Thyroid gland (tissue), 4 donors: ENCODE measurements around the gene CACNA1A. TPM values are rescaled to one million over a fixed set of nuclear protein-coding genes. Genes with fewer than 3 reads are reported as not detected.
"Not testable (repeated sequence)": the region's sequence is repeated elsewhere in the genome, so short reads cannot be mapped to it uniquely, and the experiment has no call there.

Source experiments
- DNase-seq, 2 donors: peaks; one replicate each; pipeline ENCODE4 v3.0.0-alpha.2; 2019
- H3K27ac ChIP-seq, 3 donors: fragments of 200-600 bp; sonication (generic); 1 replicate in 2 of 3; 2 replicates in 1 of 3; pipeline ENCODE4 v1.5.1; 2016 to 2019; ENCODE audit warnings: mild to moderate bottlenecking in 1 of 3, moderate library complexity in 1 of 3
- H3K27me3 ChIP-seq: fragments of 200-600 bp; sonication (generic); one replicate; pipeline ENCODE4 v1.5.1; 2019
- H3K36me3 ChIP-seq, 2 donors: fragments of 200-600 bp; sonication (generic); one replicate each; pipeline ENCODE4 v1.5.1; 2016 to 2019
- H3K4me1 ChIP-seq, 2 donors: fragments of 200-600 bp; sonication (generic); one replicate each; pipeline ENCODE4 v1.5.1; 2017 to 2019
- H3K4me3 ChIP-seq, 3 donors: fragments of 200-600 bp; sonication (generic); replicated peaks in 1 of 3; 1 replicate in 2 of 3; 2 replicates in 1 of 3; pipeline ENCODE4 v1.5.1; 2016; ENCODE audit warnings: mild to moderate bottlenecking in 1 of 3
- H3K9me3 ChIP-seq: fragments of 200-600 bp; sonication (generic); one replicate; pipeline ENCODE4 v1.5.1; 2017
- POLR2A ChIP-seq, 2 donors: fragments of 450-650 bp; IDR thresholded peaks; one replicate each; pipeline ENCODE4 v1.6.1; 2017; ENCODE audit warnings: antibody characterized with exemption in 2 of 2, mild to moderate bottlenecking in 2 of 2, moderate library complexity in 1 of 2
- WGBS, 2 donors: methylation state at CpG; one replicate each; pipeline ENCODE4 v1.1.5; 2017; 5-methylcytosine and 5-hydroxymethylcytosine counted together
- intact Hi-C: fragments of 100-400 bp; cut with DNase I; formaldehyde crosslinking; loops from one replicate; pipeline ENCODE4 v1.15.1; 2023
- total RNA-seq, 4 donors: library from RNA; depleted of rRNA; stranded (reverse); fragments of >200 nt; gene quantifications; one replicate each; pipeline ENCODE4 v1.2.3, GENCODE V29; 2016
- TF ChIP-seq, protein P1 (sequence below), 6 experiments: fragments of 200-600 bp in 3 of 6; fragments of 450-650 bp in 3 of 6; sonication (generic) in 3 of 6; IDR thresholded peaks; one replicate each; pipeline ENCODE4 v1.5.1; 2016 to 2019; ENCODE audit warnings: antibody characterized with exemption in 6 of 6, mild to moderate bottlenecking in 2 of 6, inconsistent platforms in 1 of 6, moderate library complexity in 1 of 6

CACNA1A gene
- total RNA-seq, 4 donors from 2014 or later: 0.27 to 2.5 (median 0.80) TPM

DNA sequence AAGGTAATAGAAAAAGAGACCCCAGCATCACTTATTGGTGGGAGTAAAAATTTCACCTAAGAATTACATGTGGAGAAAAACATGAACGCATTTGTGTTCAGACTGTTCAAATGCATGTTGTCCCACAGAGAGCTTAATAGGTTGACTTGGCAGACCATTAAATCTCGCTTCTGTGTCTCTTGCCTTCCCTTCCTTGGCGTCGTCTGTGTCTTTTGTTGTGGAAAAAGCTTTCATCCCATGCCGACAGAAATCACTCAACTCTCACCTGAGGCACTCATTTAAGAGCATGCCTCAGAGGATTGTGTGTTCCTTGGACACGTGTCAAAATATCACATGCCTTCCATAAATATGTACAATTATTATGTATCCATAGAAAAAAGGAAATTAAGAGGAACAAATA is 24.4 kb upstream of the CACNA1A start:
- H3K36me3 ChIP-seq: no peaks in the 10 kb centered on the region
- no peak for TF ChIP-seq POLR2A (IDR thresholded peaks at IDR 0.05)
- TF ChIP-seq, protein P1, sequence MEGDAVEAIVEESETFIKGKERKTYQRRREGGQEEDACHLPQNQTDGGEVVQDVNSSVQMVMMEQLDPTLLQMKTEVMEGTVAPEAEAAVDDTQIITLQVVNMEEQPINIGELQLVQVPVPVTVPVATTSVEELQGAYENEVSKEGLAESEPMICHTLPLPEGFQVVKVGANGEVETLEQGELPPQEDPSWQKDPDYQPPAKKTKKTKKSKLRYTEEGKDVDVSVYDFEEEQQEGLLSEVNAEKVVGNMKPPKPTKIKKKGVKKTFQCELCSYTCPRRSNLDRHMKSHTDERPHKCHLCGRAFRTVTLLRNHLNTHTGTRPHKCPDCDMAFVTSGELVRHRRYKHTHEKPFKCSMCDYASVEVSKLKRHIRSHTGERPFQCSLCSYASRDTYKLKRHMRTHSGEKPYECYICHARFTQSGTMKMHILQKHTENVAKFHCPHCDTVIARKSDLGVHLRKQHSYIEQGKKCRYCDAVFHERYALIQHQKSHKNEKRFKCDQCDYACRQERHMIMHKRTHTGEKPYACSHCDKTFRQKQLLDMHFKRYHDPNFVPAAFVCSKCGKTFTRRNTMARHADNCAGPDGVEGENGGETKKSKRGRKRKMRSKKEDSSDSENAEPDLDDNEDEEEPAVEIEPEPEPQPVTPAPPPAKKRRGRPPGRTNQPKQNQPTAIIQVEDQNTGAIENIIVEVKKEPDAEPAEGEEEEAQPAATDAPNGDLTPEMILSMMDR (IDR thresholded peaks at IDR 0.05): no peak
- intact Hi-C loops: no loop called here
- no peaks in the 10 kb centered on the region for H3K27me3 ChIP-seq
- H3K27ac ChIP-seq: no peak overlapping the region
- no peak for DNase-seq
- 18 to 21% methylated on average over 6 of the region's 6 CpGs for WGBS, 2 donors
- no peaks in the 10 kb centered on the region for H3K4me1 ChIP-seq
- H3K9me3 ChIP-seq: no peaks in the 10 kb centered on the region
- H3K4me3 ChIP-seq: no peak overlapping the region

DNA sequence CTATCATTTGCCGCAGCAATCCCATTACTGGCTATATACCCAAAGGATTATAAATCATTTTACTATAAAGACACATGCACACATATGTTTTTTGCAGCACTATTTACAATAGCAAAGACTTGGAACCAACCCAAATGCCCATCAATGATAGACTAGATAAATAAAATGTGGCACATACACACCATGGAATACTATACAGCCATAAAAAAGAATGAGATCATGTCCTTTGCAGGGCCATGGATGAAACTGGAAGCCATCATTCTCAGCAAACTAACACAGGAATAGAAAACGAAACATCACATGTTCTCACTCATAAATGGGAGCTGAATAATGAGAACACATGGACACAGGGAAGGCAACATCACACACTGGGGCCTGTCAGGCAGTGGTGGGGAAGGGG is 23.4 kb upstream of the CACNA1A start:
- H3K4me3 ChIP-seq, H3K27ac ChIP-seq, H3K4me1 ChIP-seq, H3K9me3 ChIP-seq, H3K27me3 ChIP-seq, H3K36me3 ChIP-seq, DNase-seq, intact Hi-C loops: not testable (repeated sequence)
- 88% methylated on average over 2 of the region's 2 CpGs for WGBS, 2 donors

DNA sequence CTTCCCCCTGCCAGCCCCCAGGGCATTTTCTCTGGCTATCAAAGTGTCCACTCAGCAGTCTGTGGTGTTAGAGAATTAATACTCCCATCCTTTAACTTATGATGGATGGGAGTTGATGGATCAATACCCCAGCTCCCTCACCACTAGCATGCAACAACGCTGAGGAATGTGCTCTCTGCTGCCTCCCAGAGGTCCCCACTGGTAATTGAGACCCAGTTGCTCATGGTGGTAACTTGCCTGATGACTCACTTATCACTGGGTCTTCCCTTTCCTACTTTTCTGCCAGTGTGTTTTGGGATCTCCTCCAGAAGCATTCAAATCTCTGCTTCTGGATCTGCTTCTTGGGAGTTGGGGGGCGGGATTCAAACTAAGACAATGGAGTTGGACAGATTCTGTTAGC is 20.3 kb upstream of the CACNA1A start:
- Histone ChIP-seq H3K27ac (no peak overlapping the region), H3K27me3 (no peaks in the 10 kb centered on the region), H3K4me3 (no peak overlapping the region), H3K4me1 (no peaks in the 10 kb centered on the region), H3K36me3 (no peaks in the 10 kb centered on the region), H3K9me3 (no peaks in the 10 kb centered on the region)
- no peak for TF ChIP-seq POLR2A (IDR thresholded peaks at IDR 0.05)
- TF ChIP-seq, protein P1 (IDR thresholded peaks at IDR 0.05): no peak
- intact Hi-C loops: no loop called here
- no peak for DNase-seq
- WGBS, 2 donors: 9 to 19% methylated on average over 2 of the region's 2 CpGs

DNA sequence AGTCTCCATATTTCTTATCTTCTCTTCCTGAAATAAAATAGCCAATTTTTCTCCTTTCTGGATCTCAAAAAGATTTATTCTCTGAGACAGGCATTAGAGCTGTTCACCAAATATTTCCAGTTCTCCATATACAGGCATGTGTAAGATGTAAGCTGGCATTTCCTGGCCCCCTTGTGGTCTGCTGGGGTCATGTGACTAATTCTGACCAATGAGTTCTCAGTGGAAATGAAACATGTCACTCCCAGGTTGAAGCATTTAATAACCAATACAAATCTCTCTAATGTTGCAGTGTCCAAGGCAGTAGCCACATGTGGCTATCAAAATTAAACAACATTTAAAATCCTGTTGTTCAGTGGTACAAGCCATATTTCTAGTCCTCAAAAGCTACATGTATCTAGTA is 14.8 kb upstream of the CACNA1A start:
- H3K36me3 ChIP-seq: no peaks in the 10 kb centered on the region
- no peaks in the 10 kb centered on the region for H3K9me3 ChIP-seq
- H3K4me1 ChIP-seq: no peaks in the 10 kb centered on the region
- intact Hi-C loops: no loop called here
- H3K4me3 ChIP-seq: no peak overlapping the region
- no peak for DNase-seq
- H3K27ac ChIP-seq: no peak overlapping the region
- TF ChIP-seq, protein P1 (IDR thresholded peaks at IDR 0.05): no peak
- TF ChIP-seq POLR2A (IDR thresholded peaks at IDR 0.05): no peak
- no peaks in the 10 kb centered on the region for H3K27me3 ChIP-seq

DNA sequence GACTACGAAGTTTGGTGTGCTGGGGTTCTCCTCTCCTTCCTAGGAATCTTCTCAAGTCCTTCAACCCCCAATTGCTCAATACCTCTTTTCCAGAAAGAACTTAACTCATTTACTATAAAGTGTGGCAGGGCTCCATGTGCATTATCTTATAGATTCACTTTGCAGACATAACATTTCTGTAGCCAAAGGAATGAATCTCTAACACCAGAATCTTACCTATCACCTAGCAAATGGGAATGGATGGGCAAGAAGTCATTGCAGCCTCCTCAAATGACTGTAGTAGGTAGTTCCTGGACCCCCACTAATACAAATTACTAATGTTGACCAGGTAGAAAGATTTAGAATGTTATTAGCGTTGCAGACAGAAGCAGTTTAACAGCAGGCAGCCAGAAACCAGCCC is 5.7 kb upstream of the CACNA1A start:
- Histone ChIP-seq H3K27me3 (no peaks in the 10 kb centered on the region), H3K4me3 (no peak overlapping the region), H3K36me3 (no peaks in the 10 kb centered on the region), H3K27ac (no peak overlapping the region), H3K9me3 (no peaks in the 10 kb centered on the region), H3K4me1 (no peaks in the 10 kb centered on the region)
- no peak for DNase-seq
- TF ChIP-seq, protein P1 (IDR thresholded peaks at IDR 0.05): no peak
- TF ChIP-seq POLR2A (IDR thresholded peaks at IDR 0.05): no peak
- intact Hi-C loops: no loop called here
- 38 to 52% methylated on average over 2 of the region's 2 CpGs for WGBS, 2 donors

DNA sequence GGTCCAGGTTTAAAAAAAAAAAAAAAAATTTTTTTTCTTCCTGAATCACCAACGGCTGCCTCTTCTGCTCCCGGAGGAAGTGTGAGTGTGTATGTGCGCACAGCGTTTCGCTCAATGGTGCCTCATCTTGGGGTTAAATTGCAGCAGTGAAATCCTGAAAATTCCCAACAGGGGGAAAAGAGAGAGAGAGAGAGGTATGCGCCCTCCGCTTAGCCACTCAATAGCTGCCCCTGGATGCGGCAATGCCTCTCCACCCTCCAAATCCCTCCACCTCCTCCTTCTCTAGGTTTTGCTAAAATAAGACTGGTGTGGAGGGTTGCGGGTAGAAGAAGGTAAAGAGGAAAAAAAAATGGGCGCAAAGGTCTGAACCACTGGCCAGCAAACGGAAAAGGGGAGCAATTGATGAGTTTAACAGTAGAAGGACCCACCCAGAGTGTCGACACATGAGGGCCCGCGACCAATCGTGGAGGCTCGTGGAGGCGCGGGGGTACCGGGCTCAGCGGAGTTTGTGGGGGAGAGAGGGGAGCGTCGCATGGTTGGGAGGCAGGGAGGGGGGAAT is 853 bp upstream of the CACNA1A start:
- TF ChIP-seq, protein P1 (IDR thresholded peaks at IDR 0.05): no peak
- TF ChIP-seq POLR2A (IDR thresholded peaks at IDR 0.05): no peak
- Histone ChIP-seq H3K4me1 (peaks cover 0 to 7% of the 10 kb centered on the region in 2 donors), H3K36me3 (no peaks in the 10 kb centered on the region), H3K4me3 (no peak overlapping the region), H3K9me3 (no peaks in the 10 kb centered on the region), H3K27ac (no peak overlapping the region), H3K27me3 (peaks cover 13% of the 10 kb centered on the region)
- 2 to 3% methylated on average over 22 of the region's 22 CpGs for WGBS, 2 donors
- DNase-seq: no peak
- intact Hi-C loops: no loop called here
